EH (cell line): ENCODE measurements around the gene STPG3.

Experiments used
- DNase-seq: peaks from one replicate; pipeline ENCODE4 v3.0.0-alpha.2; 2015; ENCODE audit warnings: low read depth

STPG3 gene

DNA sequence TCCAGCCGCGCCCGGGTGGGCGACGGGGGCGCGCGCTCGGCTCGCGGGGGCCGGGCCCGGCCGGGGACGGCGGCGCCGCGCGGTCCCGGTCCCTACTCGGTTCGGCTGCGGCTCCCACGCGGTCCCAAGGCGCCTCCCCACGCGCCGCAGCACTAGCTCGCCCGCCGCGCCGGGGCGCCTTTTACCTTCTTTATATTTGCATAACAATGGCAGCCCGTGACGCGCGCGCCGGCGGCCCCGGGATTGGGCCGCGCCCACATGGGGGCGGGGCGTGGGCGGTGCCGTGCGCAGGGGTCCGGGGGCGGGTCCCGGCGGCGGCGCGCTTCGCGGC is 51.0 kb downstream of the STPG3 start, which contains the start of gene NRARP:
Gene NRARP (minus strand): TSS at position 154 of the 331 bp plus-strand sequence. CDS start 343 bp downstream, outside the sequence.
- DNase-seq: peak; percentile 74

DNA sequence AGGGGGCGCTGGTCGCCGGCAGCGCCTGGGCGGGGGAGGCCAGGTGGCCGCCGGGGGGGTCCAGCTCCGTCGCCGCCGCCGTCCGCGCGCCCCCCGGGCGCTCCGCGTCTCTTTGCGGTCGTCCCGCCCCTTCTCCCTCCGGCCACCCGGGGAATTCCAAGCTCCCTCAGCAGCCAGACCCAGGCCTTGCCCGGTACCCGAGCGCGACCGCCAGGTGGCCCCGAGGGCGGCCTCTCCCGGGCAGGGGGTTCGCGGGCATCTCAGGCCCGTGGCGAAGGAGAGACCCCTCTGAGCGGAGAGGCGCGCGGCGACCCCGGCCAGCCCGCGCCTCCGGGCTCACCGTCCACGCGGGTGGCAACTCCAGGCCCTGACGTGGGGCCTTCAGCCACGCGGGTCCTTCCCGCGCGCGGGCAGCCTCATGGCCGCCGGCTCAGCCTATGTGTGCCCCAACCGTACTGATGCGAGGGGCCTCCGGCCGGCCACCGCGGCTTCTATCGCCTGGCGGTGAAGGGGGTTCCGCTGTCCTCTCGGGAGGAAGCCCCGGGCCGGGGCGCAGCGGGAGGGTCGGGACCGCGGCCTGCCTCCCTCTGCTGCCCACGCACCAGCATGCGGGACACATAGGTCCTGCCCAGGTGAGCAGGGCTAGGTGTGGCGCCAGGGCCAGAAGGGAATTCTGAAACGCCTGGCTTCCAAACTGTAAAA is 51.5 kb downstream of the STPG3 start:
- peak; percentile 65 for DNase-seq
